Hematopoietic multipotent progenitor cell treated with erythropoietin and hydrocortisone succinate and interleukin-3 and kit ligand, for 6 days (in vitro differentiated cells): ENCODE results near the gene ZNF513.
"Not testable (repeated sequence)": the region's sequence is repeated elsewhere in the genome, so short reads cannot be mapped to it uniquely, and the experiment has no call there.

Experiments used
- DNase-seq: peaks from one replicate; pipeline ENCODE4 v3.0.0-alpha.2; 2015

The ZNF513 gene

GRCh38 chr2:27380626-27381545 is at the start of gene ZNF513:
ZNF513 (minus strand) TSS chr2:27380734; CDS start chr2:27380526, 208 bp downstream.
- peak; percentile 96 for DNase-seq

- peak; percentile 88 for DNase-seq
Measured at GRCh38 chr2:27428978-27429541, 48.5 kb upstream of the ZNF513 start.

GRCh38 chr2:27428213-27428977 is 47.9 kb upstream of the ZNF513 start, which contains the start of gene NRBP1:
NRBP1 (plus strand) TSS chr2:27428631; CDS start chr2:27433274, 4,643 bp downstream.
- peak; percentile 95 for DNase-seq

- DNase-seq = no peak
Measured at GRCh38 chr2:27427863-27428212, 47.3 kb upstream of the ZNF513 start.

GRCh38 chr2:27425039-27425438 is 44.5 kb upstream of the ZNF513 start:
- not testable (repeated sequence) for DNase-seq

- DNase-seq = no peak
Measured at GRCh38 chr2:27422958-27423357, 42.4 kb upstream of the ZNF513 start.

GRCh38 chr2:27421660-27422250 is 41.2 kb upstream of the ZNF513 start:
- DNase-seq = no peak

- DNase-seq = no peak
Measured at GRCh38 chr2:27420996-27421395, 40.5 kb upstream of the ZNF513 start.

GRCh38 chr2:27416151-27416550 is 35.6 kb upstream of the ZNF513 start:
- DNase-seq = no peak

- no peak for DNase-seq
Measured at GRCh38 chr2:27412419-27413152, 32.1 kb upstream of the ZNF513 start.

GRCh38 chr2:27409321-27410073 is 29.0 kb upstream of the ZNF513 start, which contains the start of gene PPM1G:
PPM1G (minus strand) TSS chr2:27409591; CDS start chr2:27409422, 169 bp downstream.
- DNase-seq = peak; percentile 98

- peak; percentile 66 for DNase-seq
Measured at GRCh38 chr2:27408601-27409320, 28.2 kb upstream of the ZNF513 start.

GRCh38 chr2:27407798-27408491 is 27.4 kb upstream of the ZNF513 start:
- DNase-seq = peak; percentile 54

- no peak for DNase-seq
Measured at GRCh38 chr2:27400348-27401135, 20.0 kb upstream of the ZNF513 start.

GRCh38 chr2:27398962-27399361 is 18.4 kb upstream of the ZNF513 start:
- no peak for DNase-seq

GRCh38 chr2:27393225-27393624 is 12.7 kb upstream of the ZNF513 start:
- DNase-seq = no peak

- no peak for DNase-seq
Measured at GRCh38 chr2:27390822-27391679, 10.5 kb upstream of the ZNF513 start.

- DNase-seq = no peak
Measured at GRCh38 chr2:27381577-27382181, 1.1 kb upstream of the ZNF513 start.
